IMR-90 (cell line): ENCODE data around the gene ATXN1L.

Source experiments
- BHLHE40 ChIP-seq: fragments of 150-350 bp; IDR thresholded peaks from 2 replicates; pipeline ENCODE4 v1.6.1; 2016; ENCODE audit warnings: mild to moderate bottlenecking, low read depth, low read length
- CEBPB ChIP-seq: IDR thresholded peaks from 2 replicates; pipeline ENCODE4 v1.6.1; 2012; ENCODE audit warnings: low read depth, low read length, improper control_type of control experiment
- CHD1 ChIP-seq: IDR thresholded peaks from 2 replicates; pipeline ENCODE4 v1.6.1; 2012; ENCODE audit warnings: low read depth, low read length, improper control_type of control experiment
- FOS ChIP-seq: fragments of 150-350 bp; IDR thresholded peaks from 2 replicates; pipeline ENCODE4 v1.6.1; 2016; ENCODE audit warnings: low read depth, low read length
- NFE2L2 ChIP-seq: fragments of 150-350 bp; IDR thresholded peaks from 2 replicates; pipeline ENCODE4 v1.6.1; 2016; ENCODE audit warnings: low read depth, mild to moderate bottlenecking, low read length
- POLR2A ChIP-seq: IDR thresholded peaks from 2 replicates; pipeline ENCODE4 v1.6.1; 2012; ENCODE audit warnings: mild to moderate bottlenecking, low read depth, low read length
- RAD21 ChIP-seq: IDR thresholded peaks from 2 replicates; pipeline ENCODE4 v1.6.1; 2012; ENCODE audit warnings: low read length, improper control_type of control experiment
- RCOR1 ChIP-seq: IDR thresholded peaks from 2 replicates; pipeline ENCODE4 v1.6.1; 2012; ENCODE audit warnings: mild to moderate bottlenecking, low read length, improper control_type of control experiment; ENCODE audit not compliant: insufficient replicate concordance
- RFX5 ChIP-seq: IDR thresholded peaks from 2 replicates; pipeline ENCODE4 v1.8.0; 2012; ENCODE audit warnings: low read depth, mild to moderate bottlenecking, low read length, moderate library complexity
- SMC3 ChIP-seq: fragments of 150-350 bp; IDR thresholded peaks from 2 replicates; pipeline ENCODE4 v1.6.1; 2016; ENCODE audit warnings: low read depth, mild to moderate bottlenecking, antibody characterized with exemption, low read length, moderate library complexity
- TF ChIP-seq, protein P1 (sequence below): conservative IDR thresholded peaks from 2 replicates; pipeline ENCODE4 v1.5.1; 2012; ENCODE audit warnings: mild to moderate bottlenecking, low read depth, low read length, improper control_type of control experiment

DNA sequence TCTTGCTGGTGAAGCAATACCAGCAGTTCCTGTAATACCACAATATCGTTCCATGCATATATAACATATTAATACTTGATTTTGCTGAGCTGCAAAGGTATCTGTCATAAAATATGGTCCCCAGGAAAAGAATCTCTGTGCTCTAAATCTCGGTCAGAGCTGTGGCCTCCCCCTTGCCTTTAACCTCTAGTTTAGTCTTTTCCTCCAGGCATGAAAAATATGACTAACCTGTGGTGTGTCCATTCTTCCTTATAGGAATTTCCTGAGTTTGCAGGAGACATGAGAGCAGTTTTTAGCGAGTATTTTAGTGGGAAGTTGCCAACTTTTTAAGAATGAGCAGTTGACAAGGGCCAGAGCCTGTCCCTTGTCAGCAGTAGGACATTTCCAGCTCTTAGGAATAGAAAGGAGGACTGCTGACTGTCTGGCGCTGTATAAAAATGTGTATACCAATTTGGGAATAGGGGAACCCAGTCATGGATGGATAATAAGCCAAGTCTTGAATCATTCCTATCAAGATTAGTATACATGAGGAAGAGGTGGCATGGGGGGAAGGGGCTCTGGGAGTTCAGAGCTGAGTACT lies 8.7 kb downstream of the ATXN1L start:
- TF ChIP-seq, protein P1, sequence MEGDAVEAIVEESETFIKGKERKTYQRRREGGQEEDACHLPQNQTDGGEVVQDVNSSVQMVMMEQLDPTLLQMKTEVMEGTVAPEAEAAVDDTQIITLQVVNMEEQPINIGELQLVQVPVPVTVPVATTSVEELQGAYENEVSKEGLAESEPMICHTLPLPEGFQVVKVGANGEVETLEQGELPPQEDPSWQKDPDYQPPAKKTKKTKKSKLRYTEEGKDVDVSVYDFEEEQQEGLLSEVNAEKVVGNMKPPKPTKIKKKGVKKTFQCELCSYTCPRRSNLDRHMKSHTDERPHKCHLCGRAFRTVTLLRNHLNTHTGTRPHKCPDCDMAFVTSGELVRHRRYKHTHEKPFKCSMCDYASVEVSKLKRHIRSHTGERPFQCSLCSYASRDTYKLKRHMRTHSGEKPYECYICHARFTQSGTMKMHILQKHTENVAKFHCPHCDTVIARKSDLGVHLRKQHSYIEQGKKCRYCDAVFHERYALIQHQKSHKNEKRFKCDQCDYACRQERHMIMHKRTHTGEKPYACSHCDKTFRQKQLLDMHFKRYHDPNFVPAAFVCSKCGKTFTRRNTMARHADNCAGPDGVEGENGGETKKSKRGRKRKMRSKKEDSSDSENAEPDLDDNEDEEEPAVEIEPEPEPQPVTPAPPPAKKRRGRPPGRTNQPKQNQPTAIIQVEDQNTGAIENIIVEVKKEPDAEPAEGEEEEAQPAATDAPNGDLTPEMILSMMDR = no peak
- TF ChIP-seq CHD1 (no peak), NFE2L2 (no peak), BHLHE40 (no peak), SMC3 (no peak), RAD21 (no peak), POLR2A (no peak), CEBPB (no peak), RFX5 (no peak), RCOR1 (no peak), FOS (no peak)
